Measurements from ENCODE around the gene ANTXR2. TPM values are rescaled to one million over a fixed set of nuclear protein-coding genes. Genes with fewer than 3 reads are reported as not detected.

Gene ANTXR2
- total RNA-seq, 2 donors from 2014 or later, result 86.1 to 133 TPM

DNA sequence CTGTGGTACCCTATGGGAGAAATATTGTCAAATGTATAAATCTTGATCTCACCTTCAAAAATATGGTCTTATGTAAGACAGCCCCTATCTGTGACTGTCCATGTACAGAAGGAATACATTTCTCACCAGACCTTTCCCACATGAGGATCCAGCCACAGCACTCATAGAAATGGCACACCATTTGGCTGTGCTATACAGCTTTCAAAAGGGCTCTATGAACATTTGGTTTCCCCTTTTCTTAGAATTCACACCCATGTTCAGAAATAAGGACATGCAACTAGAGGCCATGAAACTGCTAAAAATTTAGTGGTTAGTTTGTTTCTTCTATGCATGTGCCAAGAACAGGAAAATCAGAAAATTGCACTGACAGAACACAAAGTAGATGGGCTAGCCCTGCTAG lies 62.7 kb downstream of the ANTXR2 start:
- H3K9me3 ChIP-seq, result no peaks in the 10 kb centered on the region
- H3K36me3 ChIP-seq, result no peaks in the 10 kb centered on the region
- no peak for TF ChIP-seq CTCF (IDR thresholded peaks at IDR 0.05)
- TF ChIP-seq POLR2A (IDR thresholded peaks at IDR 0.05), result no peak
- no peak for TF ChIP-seq POLR2AphosphoS5 (IDR thresholded peaks at IDR 0.05)
- no peak overlapping the region for H3K4me3 ChIP-seq
- intact Hi-C loops (cut with DNase I), result no loop called here
- H3K27ac ChIP-seq, result no peak overlapping the region
- no peak for DNase-seq (ENCODE audit: low spot score)
- no peaks in the 10 kb centered on the region for H3K4me1 ChIP-seq (replicated peaks)
- H3K27me3 ChIP-seq (replicated peaks; ENCODE audit: insufficient read depth), result no peaks in the 10 kb centered on the region

GRCh38 chr4:80009806-80010205 lies 63.2 kb downstream of the ANTXR2 start:
- no peaks in the 10 kb centered on the region for H3K4me1 ChIP-seq (replicated peaks)
- H3K36me3 ChIP-seq, result peaks cover 0 to 3% of the 10 kb centered on the region in 2 donors
- no peaks in the 10 kb centered on the region for H3K9me3 ChIP-seq
- no peak overlapping the region for H3K4me3 ChIP-seq
- intact Hi-C loops (cut with DNase I), result no loop called here
- TF ChIP-seq POLR2AphosphoS5 (IDR thresholded peaks at IDR 0.05) (no peak), POLR2A (IDR thresholded peaks at IDR 0.05) (no peak), CTCF (IDR thresholded peaks at IDR 0.05) (no peak)
- no peaks in the 10 kb centered on the region for H3K27me3 ChIP-seq (replicated peaks; ENCODE audit: insufficient read depth)
- DNase-seq (ENCODE audit: low spot score), result no peak
- H3K27ac ChIP-seq, result no peak overlapping the region

DNA sequence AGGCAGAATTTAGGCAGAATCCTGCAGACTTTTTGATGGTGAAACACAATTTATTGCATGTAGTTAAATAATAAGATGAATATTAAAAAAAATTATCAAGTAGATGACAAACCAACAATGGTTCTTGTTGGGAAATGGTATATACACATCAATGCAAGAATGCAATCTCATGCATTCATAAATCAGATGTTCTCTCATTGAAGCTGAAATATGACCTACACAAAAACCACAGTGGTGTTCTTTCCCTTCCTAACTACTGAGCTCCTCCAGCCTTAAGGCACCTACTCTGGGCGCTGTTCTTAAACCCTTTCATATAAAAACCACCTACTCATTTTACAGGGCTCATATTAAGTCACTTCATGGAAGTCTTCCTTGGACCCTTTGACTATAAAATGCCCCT lies 64.1 kb downstream of the ANTXR2 start:
- 0% methylated on average over 1 of the region's 1 CpG for WGBS
- Histone ChIP-seq H3K27me3 (replicated peaks; ENCODE audit: insufficient read depth) (no peaks in the 10 kb centered on the region), H3K9me3 (no peaks in the 10 kb centered on the region), H3K27ac (no peak overlapping the region), H3K4me1 (replicated peaks) (no peaks in the 10 kb centered on the region), H3K36me3 (peaks cover 0 to 9% of the 10 kb centered on the region in 2 donors), H3K4me3 (no peak overlapping the region)
- DNase-seq (ENCODE audit: low spot score), result no peak
- TF ChIP-seq CTCF (IDR thresholded peaks at IDR 0.05), result no peak
- TF ChIP-seq POLR2AphosphoS5 (IDR thresholded peaks at IDR 0.05), result no peak
- no peak for TF ChIP-seq POLR2A (IDR thresholded peaks at IDR 0.05)
- intact Hi-C loops (cut with DNase I), result no loop called here

DNA sequence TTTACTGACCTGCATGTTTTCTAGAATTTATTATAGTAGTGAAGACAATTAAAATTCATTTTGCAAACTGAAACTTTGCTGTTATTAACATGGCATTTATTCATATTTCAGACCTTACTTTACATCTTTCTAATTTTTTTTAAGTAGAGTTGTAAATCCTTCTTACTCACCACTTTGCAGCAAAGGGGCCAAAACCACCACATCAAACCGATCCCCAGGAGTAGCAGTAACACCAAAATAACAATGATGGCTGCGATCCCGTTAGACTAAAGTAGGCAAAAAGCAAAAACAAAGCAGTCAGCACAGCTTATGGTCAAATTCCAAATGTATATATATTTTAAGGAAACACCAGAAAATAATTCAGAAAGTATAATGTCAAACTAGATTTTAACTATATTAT lies 64.7 kb downstream of the ANTXR2 start:
- H3K27me3 ChIP-seq (replicated peaks; ENCODE audit: insufficient read depth), result no peaks in the 10 kb centered on the region
- no peak for DNase-seq (ENCODE audit: low spot score)
- intact Hi-C loops (cut with DNase I), result no loop called here
- no peaks in the 10 kb centered on the region for H3K9me3 ChIP-seq
- no peak overlapping the region for H3K27ac ChIP-seq
- WGBS, result 91% methylated on average over 3 of the region's 3 CpGs
- no peak overlapping the region for H3K4me3 ChIP-seq
- H3K36me3 ChIP-seq, result peaks cover 0 to 9% of the 10 kb centered on the region in 2 donors
- H3K4me1 ChIP-seq (replicated peaks), result no peaks in the 10 kb centered on the region
- TF ChIP-seq POLR2A (IDR thresholded peaks at IDR 0.05), result no peak
- TF ChIP-seq CTCF (IDR thresholded peaks at IDR 0.05), result no peak
- TF ChIP-seq POLR2AphosphoS5 (IDR thresholded peaks at IDR 0.05), result no peak

DNA sequence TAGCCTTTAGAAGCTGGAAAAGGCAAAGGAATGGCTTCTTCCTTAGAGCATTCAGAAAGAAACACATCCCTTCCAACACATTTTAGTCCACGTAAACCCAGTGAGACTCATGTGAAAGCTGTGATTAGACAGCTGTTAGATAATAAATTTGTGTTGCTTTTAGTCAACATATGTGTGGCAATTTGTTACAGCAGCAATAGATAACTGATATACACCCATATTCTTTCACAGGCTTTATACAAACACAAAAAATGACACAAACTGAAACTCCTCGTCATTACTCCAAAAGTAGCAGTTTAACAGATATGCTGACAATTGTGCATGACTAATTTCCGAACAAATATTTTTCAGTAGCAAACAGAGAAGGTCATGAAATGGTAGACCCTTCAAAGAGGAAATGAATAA lies 65.3 kb downstream of the ANTXR2 start:
- Histone ChIP-seq H3K4me1 (replicated peaks) (no peaks in the 10 kb centered on the region), H3K27ac (no peak overlapping the region), H3K9me3 (no peaks in the 10 kb centered on the region), H3K36me3 (peaks cover 0 to 9% of the 10 kb centered on the region in 2 donors), H3K4me3 (no peak overlapping the region), H3K27me3 (replicated peaks; ENCODE audit: insufficient read depth) (no peaks in the 10 kb centered on the region)
- intact Hi-C loops (cut with DNase I), result no loop called here
- no peak for TF ChIP-seq POLR2AphosphoS5 (IDR thresholded peaks at IDR 0.05)
- no peak for TF ChIP-seq CTCF (IDR thresholded peaks at IDR 0.05)
- TF ChIP-seq POLR2A (IDR thresholded peaks at IDR 0.05), result no peak
- DNase-seq (ENCODE audit: low spot score), result no peak
- WGBS, result 79% methylated on average over 3 of the region's 3 CpGs

Data from prostate gland (tissue), 2 donors.